ENCODE data around the gene SYNGR4.

- TF ChIP-seq POLR2A (IDR thresholded peaks at IDR 0.05; ENCODE audit: low read depth, low read length): no peak
- no peak for TF ChIP-seq TAF1 (IDR thresholded peaks at IDR 0.05; ENCODE audit: borderline replicate concordance, low read depth, low read length)
Observed at GRCh38 chr19:48342414-48342738, 21.8 kb upstream of the SYNGR4 start.

Data from GM12892 (cell line).